Measurements from ENCODE around the gene ZNF714.

DNA sequence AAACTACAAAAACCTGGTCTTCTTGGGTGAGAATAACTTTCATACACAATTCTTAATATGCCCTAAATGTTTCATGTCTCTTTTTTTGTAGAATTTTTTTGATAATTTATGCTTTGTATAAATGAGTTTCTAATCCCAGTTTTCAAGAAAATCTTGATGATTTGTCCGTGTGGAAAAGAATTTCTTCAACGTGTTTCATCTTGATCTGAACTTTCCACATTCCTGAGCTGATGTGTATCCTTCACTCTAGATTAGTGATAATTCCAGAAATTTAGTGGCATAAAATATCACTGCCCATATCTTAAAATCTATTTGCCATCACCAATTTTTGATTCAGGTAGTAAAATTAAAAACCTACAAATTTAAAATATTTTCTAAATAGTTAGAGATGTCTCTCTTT, 84.4 kb downstream of the ZNF714 start:
- TF ChIP-seq POLR2AphosphoS5 (IDR thresholded peaks at IDR 0.05; ENCODE audit: low read depth, low read length) (no peak), POLR2A (IDR thresholded peaks at IDR 0.05; ENCODE audit: low read depth, low read length) (no peak)

All from GM12892 (cell line).